ENCODE measurements around the gene ENOX1.

DNA sequence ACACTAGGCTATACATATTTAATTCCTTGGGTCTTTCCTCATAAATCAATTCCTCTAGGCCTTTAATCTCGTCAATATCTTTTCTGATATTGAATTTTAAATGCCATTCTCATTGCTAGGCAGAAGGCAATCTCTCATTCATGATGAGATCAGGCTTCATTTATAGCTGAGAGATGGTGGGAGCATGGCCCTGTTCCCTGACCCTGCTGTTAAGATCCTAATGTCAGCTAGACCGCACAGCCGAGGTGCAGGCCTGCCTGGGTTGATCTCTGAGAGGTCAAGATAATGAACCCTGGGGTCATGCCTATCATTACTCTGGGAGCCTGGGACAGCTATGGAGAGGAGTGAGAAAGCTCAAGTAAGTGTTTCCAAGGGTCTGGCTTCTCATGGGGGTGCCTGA is 509.6 kb downstream of the ENOX1 start:
- TF ChIP-seq EZH2 (IDR thresholded peaks at IDR 0.05) (no peak), POLR2AphosphoS5 (IDR thresholded peaks at IDR 0.05; ENCODE audit: borderline replicate concordance, low read depth, low read length) (no peak), FOXP2 (optimal IDR thresholded peaks at IDR 0.05; ENCODE audit: control extremely low read depth, extremely low read length, insufficient read depth) (no peak)

Data from SK-N-MC (cell line).